ENCODE results near the gene ANXA4.

Gene ANXA4

GRCh38 chr2:69718338-69718965 is 23.5 kb upstream of the ANXA4 start:
- TF ChIP-seq EGR1 (IDR thresholded peaks at IDR 0.05), result no peak
- TF ChIP-seq TCF12 (IDR thresholded peaks at IDR 0.05; ENCODE audit: low read depth), result no peak
- no peak for TF ChIP-seq TAF1 (IDR thresholded peaks at IDR 0.05; ENCODE audit: low read depth)
- TF ChIP-seq REST (IDR thresholded peaks at IDR 0.05; ENCODE audit: low read depth), result no peak
- TF ChIP-seq RAD21 (IDR thresholded peaks at IDR 0.05; ENCODE audit: low read depth), result no peak
- no peak for TF ChIP-seq FOXM1 (IDR thresholded peaks at IDR 0.05; ENCODE audit: borderline replicate concordance, low read depth)
- no peak for TF ChIP-seq CEBPB (IDR thresholded peaks at IDR 0.05)
- no peak for TF ChIP-seq YY1 (IDR thresholded peaks at IDR 0.05; ENCODE audit: low read depth)
- no peak for TF ChIP-seq EP300 (IDR thresholded peaks at IDR 0.05; ENCODE audit: borderline replicate concordance)
- TF ChIP-seq MAX (IDR thresholded peaks at IDR 0.05), result no peak
- no peak for TF ChIP-seq ZBTB7A (IDR thresholded peaks at IDR 0.05; ENCODE audit: low read depth)
- TF ChIP-seq TEAD4 (IDR thresholded peaks at IDR 0.05), result no peak
- TF ChIP-seq CREB1 (IDR thresholded peaks at IDR 0.05; ENCODE audit: low read depth), result no peak
- TF ChIP-seq USF1 (IDR thresholded peaks at IDR 0.05), result no peak
- TF ChIP-seq NFIC (IDR thresholded peaks at IDR 0.05), result no peak

- no peak for TF ChIP-seq EP300 (IDR thresholded peaks at IDR 0.05; ENCODE audit: borderline replicate concordance)
- no peak for TF ChIP-seq CREB1 (IDR thresholded peaks at IDR 0.05; ENCODE audit: low read depth)
- TF ChIP-seq ZBTB7A (IDR thresholded peaks at IDR 0.05; ENCODE audit: low read depth), result no peak
- no peak for TF ChIP-seq NFIC (IDR thresholded peaks at IDR 0.05)
- TF ChIP-seq RAD21 (IDR thresholded peaks at IDR 0.05; ENCODE audit: low read depth), result no peak
- TF ChIP-seq USF1 (IDR thresholded peaks at IDR 0.05), result no peak
- TF ChIP-seq EGR1 (IDR thresholded peaks at IDR 0.05), result no peak
Observed at GRCh38 chr2:69720404-69720803, 21.5 kb upstream of the ANXA4 start.

- TF ChIP-seq FOXM1 (IDR thresholded peaks at IDR 0.05; ENCODE audit: borderline replicate concordance, low read depth) (no peak), USF1 (IDR thresholded peaks at IDR 0.05) (no peak)
Observed at GRCh38 chr2:69721022-69721421, 20.9 kb upstream of the ANXA4 start.

GRCh38 chr2:69723791-69724190 is 18.1 kb upstream of the ANXA4 start:
- TF ChIP-seq YY1 (IDR thresholded peaks at IDR 0.05; ENCODE audit: low read depth) (no peak), REST (IDR thresholded peaks at IDR 0.05; ENCODE audit: low read depth) (no peak), EP300 (IDR thresholded peaks at IDR 0.05; ENCODE audit: borderline replicate concordance) (no peak), ZBTB7A (IDR thresholded peaks at IDR 0.05; ENCODE audit: low read depth) (no peak), TCF12 (IDR thresholded peaks at IDR 0.05; ENCODE audit: low read depth) (no peak), TEAD4 (IDR thresholded peaks at IDR 0.05) (no peak)

GRCh38 chr2:69724540-69725159 is 17.3 kb upstream of the ANXA4 start:
- TF ChIP-seq MAX (IDR thresholded peaks at IDR 0.05), result no peak; the same call in 1 of the 2 replicates
- TF ChIP-seq RAD21 (IDR thresholded peaks at IDR 0.05; ENCODE audit: low read depth), result peak; percentile 98
- TF ChIP-seq YY1 (IDR thresholded peaks at IDR 0.05; ENCODE audit: low read depth), result no peak
- no peak for TF ChIP-seq TAF1 (IDR thresholded peaks at IDR 0.05; ENCODE audit: low read depth)
- TF ChIP-seq TEAD4 (IDR thresholded peaks at IDR 0.05), result peak; percentile 49; the same call in 1 of the 2 replicates
- TF ChIP-seq TCF12 (IDR thresholded peaks at IDR 0.05; ENCODE audit: low read depth), result no peak
- TF ChIP-seq REST (IDR thresholded peaks at IDR 0.05; ENCODE audit: low read depth), result no peak
- no peak for TF ChIP-seq CREB1 (IDR thresholded peaks at IDR 0.05; ENCODE audit: low read depth)
- TF ChIP-seq NFIC (IDR thresholded peaks at IDR 0.05), result no peak

All from Ishikawa (cell line).